H1 (cell line): Measurements from ENCODE around the gene RAPGEF6.

Source experiments
- E2F6 ChIP-seq: IDR thresholded peaks from 2 replicates; pipeline ENCODE4 v1.6.1; 2012; ENCODE audit warnings: inconsistent platforms
- KDM1A ChIP-seq: fragments of 200-600, 300-600 bp; sonication (generic); IDR thresholded peaks from 2 replicates; pipeline ENCODE4 v1.7.1; 2016; ENCODE audit warnings: mild to moderate bottlenecking, low read length, borderline replicate concordance
- MAFK ChIP-seq: IDR thresholded peaks from 2 replicates; pipeline ENCODE4 v1.6.1; 2012; ENCODE audit warnings: low read depth, mild to moderate bottlenecking, improper control_type of control experiment, low read length
- MAX ChIP-seq: IDR thresholded peaks from 2 replicates; pipeline ENCODE4 v1.6.1; 2012; ENCODE audit warnings: inconsistent platforms
- POLR2A ChIP-seq, 2 experiments: IDR thresholded peaks; 1 replicate in 1 of 2; 2 replicates in 1 of 2; pipeline ENCODE4 v1.6.1; 2011; ENCODE audit warnings: low read depth in 2 of 2, low read length in 2 of 2, mild to moderate bottlenecking in 2 of 2; ENCODE audit errors: control extremely low read depth in 1 of 2
- RFX5 ChIP-seq: IDR thresholded peaks from 2 replicates; pipeline ENCODE4 v1.6.1; 2011; ENCODE audit warnings: low read depth, low read length, improper control_type of control experiment, borderline replicate concordance
- TCF12 ChIP-seq: IDR thresholded peaks from 2 replicates; pipeline ENCODE4 v1.6.1; 2011; ENCODE audit warnings: low read depth, mild to moderate bottlenecking, low read length
- USF2 ChIP-seq: IDR thresholded peaks from 2 replicates; pipeline ENCODE4 v1.6.1; 2011; ENCODE audit warnings: low read length, improper control_type of control experiment
- TF ChIP-seq, protein P1 (sequence below), 3 experiments: IDR thresholded peaks; 1 replicate in 2 of 3; 2 replicates in 1 of 3; pipeline versions ENCODE4 v1.5.1 to v1.6.1; 2011; ENCODE audit warnings: low read length in 3 of 3, mild to moderate bottlenecking in 3 of 3, inconsistent platforms in 2 of 3, low read depth in 1 of 3, moderate library complexity in 1 of 3; ENCODE audit not compliant: insufficient read depth in 1 of 3; ENCODE audit errors: control extremely low read depth in 1 of 3

DNA sequence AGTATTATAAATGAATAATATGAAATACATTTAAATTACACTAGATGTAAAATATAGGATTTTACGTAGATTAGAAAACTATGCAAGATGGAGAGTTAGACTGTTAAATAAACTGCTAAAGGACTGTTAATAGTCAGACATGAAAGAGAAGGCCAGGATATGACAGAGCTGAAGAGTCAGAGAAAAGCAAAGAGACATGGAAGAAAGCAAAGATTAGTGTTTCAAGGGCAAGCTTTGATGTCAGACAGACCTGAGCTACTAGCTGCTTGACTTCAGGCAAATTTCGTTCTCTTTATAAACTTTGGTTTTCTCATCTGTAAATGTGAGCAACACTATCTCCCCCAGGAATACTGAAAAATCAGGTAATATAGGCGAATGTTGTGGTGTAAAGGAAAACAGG is 161.3 kb downstream of the RAPGEF6 start:
- TF ChIP-seq, protein P1, sequence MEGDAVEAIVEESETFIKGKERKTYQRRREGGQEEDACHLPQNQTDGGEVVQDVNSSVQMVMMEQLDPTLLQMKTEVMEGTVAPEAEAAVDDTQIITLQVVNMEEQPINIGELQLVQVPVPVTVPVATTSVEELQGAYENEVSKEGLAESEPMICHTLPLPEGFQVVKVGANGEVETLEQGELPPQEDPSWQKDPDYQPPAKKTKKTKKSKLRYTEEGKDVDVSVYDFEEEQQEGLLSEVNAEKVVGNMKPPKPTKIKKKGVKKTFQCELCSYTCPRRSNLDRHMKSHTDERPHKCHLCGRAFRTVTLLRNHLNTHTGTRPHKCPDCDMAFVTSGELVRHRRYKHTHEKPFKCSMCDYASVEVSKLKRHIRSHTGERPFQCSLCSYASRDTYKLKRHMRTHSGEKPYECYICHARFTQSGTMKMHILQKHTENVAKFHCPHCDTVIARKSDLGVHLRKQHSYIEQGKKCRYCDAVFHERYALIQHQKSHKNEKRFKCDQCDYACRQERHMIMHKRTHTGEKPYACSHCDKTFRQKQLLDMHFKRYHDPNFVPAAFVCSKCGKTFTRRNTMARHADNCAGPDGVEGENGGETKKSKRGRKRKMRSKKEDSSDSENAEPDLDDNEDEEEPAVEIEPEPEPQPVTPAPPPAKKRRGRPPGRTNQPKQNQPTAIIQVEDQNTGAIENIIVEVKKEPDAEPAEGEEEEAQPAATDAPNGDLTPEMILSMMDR (IDR thresholded peaks at IDR 0.05; ENCODE audit: control extremely low read depth in 1 of 3, insufficient read depth in 1 of 3, low read depth in 1 of 3, low read length in 3 of 3), result no peak
- TF ChIP-seq MAX (no peak), RFX5 (no peak), E2F6 (no peak), MAFK (no peak), KDM1A (no peak), USF2 (no peak), TCF12 (no peak), POLR2A (IDR thresholded peaks at IDR 0.05; ENCODE audit: control extremely low read depth in 1 of 2, low read depth in 2 of 2, low read length in 2 of 2) (no peak)
